GM12878 (cell line): ENCODE data around the gene PADI1. TPM values are rescaled to one million over a fixed set of nuclear protein-coding genes. Genes with fewer than 3 reads are reported as not detected.

Source experiments
- ATAC-seq: fragments of 200-7000 bp; cut with Tn5 transposase; 3 replicates; pipeline ENCODE4 v1.9.1; 2020; ENCODE audit warnings: mild to moderate bottlenecking, moderate library complexity
- BruUV-seq: library from RNA; stranded (reverse); fragments of 400-500 nt; replicated peaks from 2 replicates; lab custom pipeline; 2021; lab: Mats Ljungman, UMichigan
- CTCF ChIA-PET: fragments of 300-600 bp; sonication (Branson Sonifier 250); formaldehyde crosslinking; extraction: SDS; loops from one replicate; lab custom pipeline; 2021; ENCODE audit warnings: inconsistent platforms; lab: Yijun Ruan, JAX
- POLR2A ChIA-PET: fragments of 350-600 bp; formaldehyde crosslinking; extraction: SDS; loops from one replicate; lab custom pipeline; 2021; ENCODE audit warnings: inconsistent platforms; lab: Charles Lee
- RAD21 ChIA-PET: fragments of 300-600 bp; sonication (Branson Sonifier 250); formaldehyde crosslinking; loops from one replicate; lab custom pipeline; 2023; ENCODE audit warnings: antibody characterized with exemption; ENCODE audit not compliant: unreplicated experiment; lab: Charles Lee
- SMC1A ChIA-PET: fragments of 300-600 bp; sonication (Branson Sonifier 250); formaldehyde crosslinking; loops from one replicate; lab custom pipeline; 2023; ENCODE audit not compliant: unreplicated experiment, uncharacterized antibody; lab: Charles Lee
- DNase-seq: peaks from one replicate; pipeline ENCODE4 v3.0.0-alpha.2; 2011; ENCODE audit warnings: low read depth, low spot score
- FAIRE-seq: peaks from 3 replicates; lab custom pipeline; 2011; peaks lifted over from hg19 to GRCh38; lab: Jason Lieb, UNC
- H2AFZ ChIP-seq: 2 replicates; pipeline ENCODE4 v1.6.0; 2011; ENCODE audit warnings: low read depth, low read length, control low read depth; ENCODE audit not compliant: control insufficient read depth
- H3K27ac ChIP-seq: 2 replicates; pipeline ENCODE4 v1.5.1; 2011; ENCODE audit warnings: control low read depth; ENCODE audit not compliant: control insufficient read depth, insufficient read depth
- H3K27me3 ChIP-seq, 2 experiments: replicated peaks in 1 of 2; 2 replicates each; pipeline versions ENCODE4 v1.6.0 to v1.6.1; 2011; ENCODE audit warnings: low read length in 1 of 2; ENCODE audit not compliant: control insufficient read depth in 2 of 2, insufficient read depth in 2 of 2
- H3K36me3 ChIP-seq, 2 experiments: 2 replicates each; pipeline ENCODE4 v1.5.1; 2011; ENCODE audit warnings: low read length in 1 of 2; ENCODE audit not compliant: control insufficient read depth in 2 of 2, insufficient read depth in 2 of 2
- H3K4me1 ChIP-seq: 2 replicates; pipeline ENCODE4 v1.6.1; 2011; ENCODE audit warnings: mild to moderate bottlenecking, low read length, moderate library complexity, mixed read lengths; ENCODE audit not compliant: control insufficient read depth, insufficient read depth
- H3K4me2 ChIP-seq: 2 replicates; pipeline ENCODE4 v1.6.0; 2011; ENCODE audit warnings: control low read depth; ENCODE audit not compliant: control insufficient read depth, insufficient read depth
- H3K4me3 ChIP-seq: fragments of 200-600 bp; sonication (generic); 2 replicates; pipeline ENCODE4 v1.5.1; 2016
- H3K79me2 ChIP-seq: 2 replicates; pipeline ENCODE4 v1.6.0; 2011; ENCODE audit warnings: low read length; ENCODE audit not compliant: control insufficient read depth, insufficient read depth
- H3K9ac ChIP-seq: 2 replicates; pipeline ENCODE4 v1.8.0; 2011; ENCODE audit warnings: low read length, control low read depth, mixed read lengths; ENCODE audit not compliant: control insufficient read depth, insufficient read depth
- H3K9me3 ChIP-seq: replicated peaks from 3 replicates; pipeline ENCODE4 v1.5.1; 2011; ENCODE audit warnings: mild to moderate bottlenecking, low read length; ENCODE audit not compliant: control insufficient read depth, insufficient read depth
- H4K20me1 ChIP-seq: 2 replicates; pipeline ENCODE4 v1.6.0; 2011; ENCODE audit not compliant: control insufficient read depth, insufficient read depth
- EGR1 ChIP-seq, 2 experiments: IDR thresholded peaks; 1 replicate in 1 of 2; 2 replicates in 1 of 2; pipeline ENCODE4 v1.6.1; 2011 to 2012; ENCODE audit warnings: low read depth in 2 of 2, low read length in 2 of 2, borderline replicate concordance in 1 of 2, mild to moderate bottlenecking in 1 of 2, moderate library complexity in 1 of 2
- HDAC2 ChIP-seq: fragments of 200-600 bp; sonication (generic); IDR thresholded peaks from 2 replicates; pipeline ENCODE4 v1.6.1; 2017
- KLF5 ChIP-seq: fragments of 450-650 bp; IDR thresholded peaks from 2 replicates; pipeline ENCODE4 v1.6.1; 2014; ENCODE audit warnings: mild to moderate bottlenecking; ENCODE audit not compliant: partially characterized antibody
- NFIC ChIP-seq: IDR thresholded peaks from 2 replicates; pipeline ENCODE4 v1.6.1; 2012; ENCODE audit warnings: low read depth, mild to moderate bottlenecking, inconsistent platforms, low read length, moderate library complexity
- NR2C1 ChIP-seq: fragments of 450-650 bp; IDR thresholded peaks from 2 replicates; pipeline ENCODE4 v1.6.1; 2017; ENCODE audit warnings: antibody characterized with exemption, mild to moderate bottlenecking, moderate library complexity
- POLR2AphosphoS2 ChIP-seq: IDR thresholded peaks from 2 replicates; pipeline ENCODE4 v1.6.1; 2011; ENCODE audit warnings: low read depth, mild to moderate bottlenecking, low read length, improper control_type of control experiment, moderate library complexity
- SIX5 ChIP-seq: IDR thresholded peaks from 2 replicates; pipeline ENCODE4 v1.6.1; 2011; ENCODE audit warnings: mild to moderate bottlenecking, low read depth, low read length, moderate library complexity; ENCODE audit not compliant: severe bottlenecking
- SMARCA5 ChIP-seq: fragments of 450-650 bp; IDR thresholded peaks from 2 replicates; pipeline ENCODE4 v1.6.1; 2017; ENCODE audit warnings: mild to moderate bottlenecking
- SREBF2 ChIP-seq: IDR thresholded peaks from 2 replicates; pipeline ENCODE4 v1.6.1; 2012; ENCODE audit warnings: mild to moderate bottlenecking, low read length
- SRF ChIP-seq, 2 experiments: IDR thresholded peaks; 2 replicates each; pipeline ENCODE4 v1.6.1; 2011; ENCODE audit warnings: low read depth in 2 of 2, low read length in 2 of 2, mild to moderate bottlenecking in 1 of 2, moderate library complexity in 1 of 2
- TAF1 ChIP-seq: IDR thresholded peaks from 2 replicates; pipeline ENCODE4 v1.6.1; 2011; ENCODE audit warnings: mild to moderate bottlenecking, low read depth, low read length, borderline replicate concordance
- ZNF274 ChIP-seq: IDR thresholded peaks from one replicate; pipeline ENCODE4 v1.8.0; 2011; ENCODE audit not compliant: insufficient read length, insufficient read depth
- WGBS: methylation state at CpG from one replicate; pipeline ENCODE4 v1.1.6; 2016; ENCODE audit warnings: low lambda C conversion rate; ENCODE audit not compliant: insufficient replicate concordance, insufficient coverage; ENCODE audit errors: missing lambda C conversion rate; 5-methylcytosine and 5-hydroxymethylcytosine counted together
- in situ Hi-C: fragments of 300-500 bp; cut with MboI; formaldehyde crosslinking; loops from 9 replicates; pipeline ENCODE4 v1.14.3; 2018; ENCODE audit warnings: mixed read lengths
- intact Hi-C: fragments of 100-400 bp; cut with micrococcal nuclease; formaldehyde crosslinking; loops from one replicate; pipeline ENCODE4 v1.14.2; 2022; ENCODE audit not compliant: unreplicated experiment
- polyA plus RNA-seq, 11 experiments: library from polyadenylated mRNA; depleted of rRNA in 4 of 11; unstranded in 6 of 11; stranded (reverse) in 5 of 11; fragments of >200 nt; fragmentation: Nextera tagmentation in 4 of 11; fragmentation: Illumina TruSeq in 1 of 11; extraction: Ambion mirVana in 4 of 11; extraction: Trizol in 1 of 11; gene quantifications; 1 replicate in 1 of 11; 2 replicates in 10 of 11; pipeline versions ENCODE4 v1.2.1 to v1.2.3, GENCODE V29; 2011 to 2016; ENCODE audit warnings: inconsistent platforms in 2 of 11, missing spikeins in 2 of 11, low read depth in 1 of 11
- total RNA-seq, 4 experiments: library from RNA; depleted of rRNA in 3 of 4; stranded (reverse); fragments of >200 nt in 3 of 4; fragmentation: Illumina TruSeq in 1 of 4; extraction: Trizol in 1 of 4; gene quantifications; 2 replicates each; pipeline versions ENCODE4 v1.2.1 to v1.2.3, GENCODE V29; 2013 to 2021
- TF ChIP-seq, protein P1 (sequence below): fragments of 450-650 bp; IDR thresholded peaks from 2 replicates; pipeline ENCODE4 v1.6.1; 2016; ENCODE audit warnings: mild to moderate bottlenecking
- TF ChIP-seq, protein P2 (sequence below): fragments of 450-650 bp; IDR thresholded peaks from 2 replicates; pipeline ENCODE4 v1.6.1; 2017; ENCODE audit warnings: mild to moderate bottlenecking, low read depth, inconsistent platforms; ENCODE audit not compliant: poor library complexity, severe bottlenecking
- TF ChIP-seq, protein P3 (sequence below): IDR thresholded peaks from 2 replicates; pipeline ENCODE4 v1.6.1; 2011; ENCODE audit warnings: low read depth, low read length, improper control_type of control experiment, borderline replicate concordance

The PADI1 gene
- total and polyA plus RNA-seq, 10 of the 15 experiments (the other 5 are each of a cell fraction or from before 2014, with no cell fraction given): 0.05 TPM; not detected in 9

DNA sequence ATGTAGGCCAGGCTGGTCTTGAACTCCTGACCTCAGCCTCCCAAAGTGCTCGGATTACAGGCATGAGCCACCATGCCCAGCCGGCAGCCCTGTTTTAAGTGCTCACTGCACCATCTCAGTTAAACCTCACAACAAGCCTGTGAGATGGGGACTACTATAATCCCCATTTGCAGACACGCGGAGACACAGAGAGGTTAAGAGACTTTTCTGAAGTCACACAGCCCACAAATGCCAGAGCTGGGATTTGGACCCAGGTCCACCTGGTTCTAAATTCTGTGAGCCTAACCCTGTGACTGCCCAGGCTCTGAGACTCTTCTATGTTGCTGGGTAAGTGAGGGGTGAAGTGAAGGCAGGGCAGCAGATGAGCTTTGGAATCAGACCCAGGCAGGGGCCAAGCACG is 6.4 kb downstream of the PADI1 start (continued):
- TF ChIP-seq, protein P1, sequence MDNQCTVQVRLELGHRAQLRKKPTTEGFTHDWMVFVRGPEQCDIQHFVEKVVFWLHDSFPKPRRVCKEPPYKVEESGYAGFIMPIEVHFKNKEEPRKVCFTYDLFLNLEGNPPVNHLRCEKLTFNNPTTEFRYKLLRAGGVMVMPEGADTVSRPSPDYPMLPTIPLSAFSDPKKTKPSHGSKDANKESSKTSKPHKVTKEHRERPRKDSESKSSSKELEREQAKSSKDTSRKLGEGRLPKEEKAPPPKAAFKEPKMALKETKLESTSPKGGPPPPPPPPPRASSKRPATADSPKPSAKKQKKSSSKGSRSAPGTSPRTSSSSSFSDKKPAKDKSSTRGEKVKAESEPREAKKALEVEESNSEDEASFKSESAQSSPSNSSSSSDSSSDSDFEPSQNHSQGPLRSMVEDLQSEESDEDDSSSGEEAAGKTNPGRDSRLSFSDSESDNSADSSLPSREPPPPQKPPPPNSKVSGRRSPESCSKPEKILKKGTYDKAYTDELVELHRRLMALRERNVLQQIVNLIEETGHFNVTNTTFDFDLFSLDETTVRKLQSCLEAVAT: no peak
- TF ChIP-seq, protein P2, sequence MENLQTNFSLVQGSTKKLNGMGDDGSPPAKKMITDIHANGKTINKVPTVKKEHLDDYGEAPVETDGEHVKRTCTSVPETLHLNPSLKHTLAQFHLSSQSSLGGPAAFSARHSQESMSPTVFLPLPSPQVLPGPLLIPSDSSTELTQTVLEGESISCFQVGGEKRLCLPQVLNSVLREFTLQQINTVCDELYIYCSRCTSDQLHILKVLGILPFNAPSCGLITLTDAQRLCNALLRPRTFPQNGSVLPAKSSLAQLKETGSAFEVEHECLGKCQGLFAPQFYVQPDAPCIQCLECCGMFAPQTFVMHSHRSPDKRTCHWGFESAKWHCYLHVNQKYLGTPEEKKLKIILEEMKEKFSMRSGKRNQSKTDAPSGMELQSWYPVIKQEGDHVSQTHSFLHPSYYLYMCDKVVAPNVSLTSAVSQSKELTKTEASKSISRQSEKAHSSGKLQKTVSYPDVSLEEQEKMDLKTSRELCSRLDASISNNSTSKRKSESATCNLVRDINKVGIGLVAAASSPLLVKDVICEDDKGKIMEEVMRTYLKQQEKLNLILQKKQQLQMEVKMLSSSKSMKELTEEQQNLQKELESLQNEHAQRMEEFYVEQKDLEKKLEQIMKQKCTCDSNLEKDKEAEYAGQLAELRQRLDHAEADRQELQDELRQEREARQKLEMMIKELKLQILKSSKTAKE: no peak
- TF ChIP-seq EGR1 (IDR thresholded peaks at IDR 0.05; ENCODE audit: borderline replicate concordance in 1 of 2, low read depth in 2 of 2, low read length in 2 of 2): no peak

DNA sequence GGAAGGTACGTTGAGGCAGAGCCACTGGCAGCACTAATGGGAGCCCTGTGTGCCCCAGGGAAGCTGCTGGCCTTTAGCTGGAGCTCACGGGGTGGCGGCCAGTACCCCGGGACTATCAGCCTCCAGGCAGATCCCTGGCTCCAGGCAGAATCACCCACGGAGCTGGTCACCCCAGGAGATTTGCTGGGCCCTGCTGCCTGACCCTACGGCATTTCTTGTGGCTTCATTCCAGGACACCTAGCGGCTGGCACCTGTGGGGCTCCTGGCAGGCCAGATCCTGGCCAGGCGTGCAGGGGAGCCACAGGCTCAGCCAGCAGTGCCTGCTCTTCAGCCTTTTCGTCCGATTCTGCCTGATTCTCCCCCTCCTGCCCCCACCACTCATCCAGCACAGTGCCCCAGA is 7.1 kb downstream of the PADI1 start:
- CTCF ChIA-PET: interaction anchor here (1.2 kb wide), 1 partner anchor 151 kb away, joined by 3 read pairs; no protein-coding TSS in a partner anchor
- TF ChIP-seq SRF (IDR thresholded peaks at IDR 0.05; ENCODE audit: low read depth in 2 of 2, low read length in 2 of 2) (no peak), NR2C1 (no peak), TAF1 (no peak), POLR2AphosphoS2 (no peak), SMARCA5 (no peak), SREBF2 (no peak), HDAC2 (no peak), ZNF274 (no peak), NFIC (no peak), KLF5 (no peak), SIX5 (no peak)
- TF ChIP-seq, protein P2: no peak
- TF ChIP-seq, protein P3, sequence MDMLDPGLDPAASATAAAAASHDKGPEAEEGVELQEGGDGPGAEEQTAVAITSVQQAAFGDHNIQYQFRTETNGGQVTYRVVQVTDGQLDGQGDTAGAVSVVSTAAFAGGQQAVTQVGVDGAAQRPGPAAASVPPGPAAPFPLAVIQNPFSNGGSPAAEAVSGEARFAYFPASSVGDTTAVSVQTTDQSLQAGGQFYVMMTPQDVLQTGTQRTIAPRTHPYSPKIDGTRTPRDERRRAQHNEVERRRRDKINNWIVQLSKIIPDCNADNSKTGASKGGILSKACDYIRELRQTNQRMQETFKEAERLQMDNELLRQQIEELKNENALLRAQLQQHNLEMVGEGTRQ: no peak
- TF ChIP-seq, all 136 proteins: peak for 0
- intact Hi-C loops (no loop called here), in situ Hi-C loops (no loop called here)
- no peaks in the 10 kb centered on the region for H3K79me2 ChIP-seq
- no peaks in the 10 kb centered on the region for H4K20me1 ChIP-seq
- 30% methylated on average over 10 of the region's 10 CpGs for WGBS
- ChIA-PET RAD21 (interaction anchor here (1.2 kb wide), 1 partner anchor 14 kb away, joined by 3 read pairs; no protein-coding TSS in a partner anchor), SMC1A (interaction anchor here (0.8 to 1.6 kb wide), 2 partner anchors 70 to 85 kb away, joined by 3 to 6 read pairs; no protein-coding TSS in a partner anchor), POLR2A (no interaction called here)
- H2AFZ ChIP-seq: no peak overlapping the region
- H3K27me3 ChIP-seq: peaks cover 0 to 2% of the 10 kb centered on the region in 2 experiments; a peak in 2 of 4 replicates
- BruUV-seq: no TSS peak
- H3K27ac ChIP-seq: no peak overlapping the region
- FAIRE-seq (no peak), ATAC-seq (no peak), DNase-seq (no peak)
- no peak overlapping the region for H3K4me2 ChIP-seq
- no peaks in the 10 kb centered on the region for H3K36me3 ChIP-seq
- H3K4me1 ChIP-seq: peaks cover 13% of the 10 kb centered on the region
- no peak overlapping the region for H3K4me3 ChIP-seq
- no peak overlapping the region for H3K9ac ChIP-seq
- no peaks in the 10 kb centered on the region for H3K9me3 ChIP-seq
